ENCODE results near the gene SLC12A1. TPM values are rescaled to one million over a fixed set of nuclear protein-coding genes. Genes with fewer than 3 reads are reported as not detected.
A peak's percentile ranks its signal among the peaks of the same experiment; 100 is the strongest.

SLC12A1 gene
- total RNA-seq, 1 donor from 2014 or later: not detected

GRCh38 chr15:48281674-48282073 is 75.6 kb downstream of the SLC12A1 start:
- Histone ChIP-seq H3K27ac (peak overlapping the region; percentile 65), H2AFZ (replicated peaks) (peak overlapping the region; percentile 76), H3K4me1 (peaks cover 35% of the 10 kb centered on the region), H3K4me3 (peak overlapping the region; percentile 10), H3K79me2 (ENCODE audit: low read depth) (no peaks in the 10 kb centered on the region), H3K9me3 (ENCODE audit: low read depth) (no peaks in the 10 kb centered on the region), H3K36me3 (no peaks in the 10 kb centered on the region), H3F3A (ENCODE audit: low read depth) (peaks cover 26% of the 10 kb centered on the region), H3K27me3 (no peaks in the 10 kb centered on the region), H3K4me2 (peak overlapping the region; percentile 60), H4K20me1 (ENCODE audit: low read depth) (no peaks in the 10 kb centered on the region), H3K9ac (no peak overlapping the region)
- Mint-ChIP-seq H3K36me3 (no peaks in the 10 kb centered on the region), H3K27ac (peak overlapping the region; percentile 19), H3K4me1 (peaks cover 49% of the 10 kb centered on the region), H3K9me3 (no peaks in the 10 kb centered on the region), H3K27me3 (ENCODE audit: insufficient read depth, low read depth) (no peaks in the 10 kb centered on the region), H3K4me3 (no peak overlapping the region)
- no peak for DNase-seq (ENCODE audit: low spot score)
- no peak for TF ChIP-seq EZH2phosphoT487 (IDR thresholded peaks at IDR 0.05)
- no peak for TF ChIP-seq CTCF (IDR thresholded peaks at IDR 0.05)
- TF ChIP-seq EZH2 (IDR thresholded peaks at IDR 0.05): no peak

GRCh38 chr15:48282216-48282615 is 76.1 kb downstream of the SLC12A1 start:
- no peaks in the 10 kb centered on the region for H3K36me3 ChIP-seq
- H3K27ac ChIP-seq: peak overlapping the region; percentile 65
- no peaks in the 10 kb centered on the region for H3K79me2 ChIP-seq (ENCODE audit: low read depth)
- H4K20me1 ChIP-seq (ENCODE audit: low read depth): no peaks in the 10 kb centered on the region
- peak; percentile 78 for DNase-seq (ENCODE audit: low spot score)
- H3K4me3 ChIP-seq: peak overlapping the region; percentile 19
- no peak for TF ChIP-seq EZH2phosphoT487 (IDR thresholded peaks at IDR 0.05)
- no peak for TF ChIP-seq EZH2 (IDR thresholded peaks at IDR 0.05)
- no peak for TF ChIP-seq CTCF (IDR thresholded peaks at IDR 0.05)
- H3K9me3 ChIP-seq (ENCODE audit: low read depth): no peaks in the 10 kb centered on the region
- peaks cover 26% of the 10 kb centered on the region for H3F3A ChIP-seq (ENCODE audit: low read depth)
- peaks cover 35% of the 10 kb centered on the region for H3K4me1 ChIP-seq
- Mint-ChIP-seq H3K36me3 (no peaks in the 10 kb centered on the region), H3K4me1 (peaks cover 49% of the 10 kb centered on the region), H3K9me3 (no peaks in the 10 kb centered on the region), H3K4me3 (no peak overlapping the region), H3K27ac (peak overlapping the region; percentile 96), H3K27me3 (ENCODE audit: insufficient read depth, low read depth) (no peaks in the 10 kb centered on the region)
- H3K27me3 ChIP-seq: no peaks in the 10 kb centered on the region
- H3K4me2 ChIP-seq: peak overlapping the region; percentile 60
- no peak overlapping the region for H3K9ac ChIP-seq
- peak overlapping the region; percentile 76 for H2AFZ ChIP-seq (replicated peaks)

GRCh38 chr15:48283396-48284145 is 77.5 kb downstream of the SLC12A1 start:
- Histone ChIP-seq H3K79me2 (ENCODE audit: low read depth) (no peaks in the 10 kb centered on the region), H2AFZ (replicated peaks) (peak overlapping the region; percentile 17), H3K9me3 (ENCODE audit: low read depth) (no peaks in the 10 kb centered on the region), H3K9ac (no peak overlapping the region), H3F3A (ENCODE audit: low read depth) (peaks cover 26% of the 10 kb centered on the region), H3K4me2 (no peak overlapping the region), H3K4me1 (peaks cover 33% of the 10 kb centered on the region), H4K20me1 (ENCODE audit: low read depth) (no peaks in the 10 kb centered on the region), H3K36me3 (no peaks in the 10 kb centered on the region), H3K27me3 (no peaks in the 10 kb centered on the region), H3K4me3 (no peak overlapping the region), H3K27ac (no peak overlapping the region)
- no peaks in the 10 kb centered on the region for H3K9me3 Mint-ChIP-seq
- peaks cover 49% of the 10 kb centered on the region for H3K4me1 Mint-ChIP-seq
- no peaks in the 10 kb centered on the region for H3K27me3 Mint-ChIP-seq (ENCODE audit: insufficient read depth, low read depth)
- H3K4me3 Mint-ChIP-seq: no peak overlapping the region
- no peak for TF ChIP-seq EZH2 (IDR thresholded peaks at IDR 0.05)
- no peak for TF ChIP-seq EZH2phosphoT487 (IDR thresholded peaks at IDR 0.05)
- no peak for TF ChIP-seq CTCF (IDR thresholded peaks at IDR 0.05)
- no peak for DNase-seq (ENCODE audit: low spot score)
- peak overlapping the region; percentile 27 for H3K27ac Mint-ChIP-seq
- H3K36me3 Mint-ChIP-seq: no peaks in the 10 kb centered on the region
